Calu3 (cell line): ENCODE data around the gene ZBED5. TPM values are rescaled to one million over a fixed set of nuclear protein-coding genes. Genes with fewer than 3 reads are reported as not detected.
A peak's percentile ranks its signal among the peaks of the same experiment; 100 is the strongest.
"Not testable (repeated sequence)": the region's sequence is repeated elsewhere in the genome, so short reads cannot be mapped to it uniquely, and the experiment has no call there.

Experiments used
- BruUV-seq: library from RNA; stranded (reverse); fragments of 400-500 nt; replicated peaks from 2 replicates; lab custom pipeline; 2021; lab: Mats Ljungman, UMichigan
- CTCF ChIA-PET: fragments of 300-600 bp; sonication (Branson Sonifier 250); formaldehyde crosslinking; loops from one replicate; lab custom pipeline; 2022; ENCODE audit warnings: antibody characterized with exemption; lab: Charles Lee
- DNase-seq: peaks from one replicate; pipeline ENCODE4 v3.0.0; 2022
- H3K27ac Mint-ChIP-seq: one replicate; pipeline ENCODE4 v1.8.0; 2022; ENCODE audit warnings: mixed read lengths; ENCODE audit not compliant: unreplicated experiment
- H3K27me3 Mint-ChIP-seq: one replicate; pipeline ENCODE4 v1.8.0; 2022; ENCODE audit warnings: mixed read lengths; ENCODE audit not compliant: unreplicated experiment
- H3K36me3 Mint-ChIP-seq: one replicate; pipeline ENCODE4 v1.8.0; 2022; ENCODE audit warnings: mild to moderate bottlenecking, moderate library complexity, mixed read lengths; ENCODE audit not compliant: insufficient read depth, unreplicated experiment
- H3K4me1 Mint-ChIP-seq: one replicate; pipeline ENCODE4 v1.8.0; 2022; ENCODE audit warnings: mild to moderate bottlenecking, low read depth, mixed read lengths; ENCODE audit not compliant: unreplicated experiment
- H3K4me3 Mint-ChIP-seq: one replicate; pipeline ENCODE4 v1.8.0; 2022; ENCODE audit warnings: mild to moderate bottlenecking, low read depth, moderate library complexity, mixed read lengths; ENCODE audit not compliant: unreplicated experiment
- H3K9me3 Mint-ChIP-seq: one replicate; pipeline ENCODE4 v1.8.0; 2022; ENCODE audit warnings: low read depth, mixed read lengths; ENCODE audit not compliant: unreplicated experiment
- CTCF ChIP-seq: fragments of 200-600 bp; IDR thresholded peaks from one replicate; pipeline ENCODE4 v1.8.0; 2022; ENCODE audit warnings: antibody characterized with exemption; ENCODE audit not compliant: unreplicated experiment
- intact Hi-C: fragments of 100-400 bp; cut with micrococcal nuclease; formaldehyde crosslinking; loops from one replicate; pipeline ENCODE4 v1.10.0; 2022; ENCODE audit not compliant: unreplicated experiment
- total RNA-seq: library from RNA; stranded (reverse); gene quantifications from 2 replicates; pipeline ENCODE4 v1.2.3, GENCODE V29; 2022

ZBED5 gene
- total RNA-seq, 1 experiment from 2014 or later = 51.4 TPM

GRCh38 chr11:10887307-10887706 lies 29.5 kb upstream of the ZBED5 start:
- no peak for TF ChIP-seq CTCF
- BruUV-seq = no TSS peak
- no peaks in the 10 kb centered on the region for H3K27me3 Mint-ChIP-seq
- CTCF ChIA-PET = no interaction called here
- no peak for DNase-seq
- no peak overlapping the region for H3K4me3 Mint-ChIP-seq
- H3K4me1 Mint-ChIP-seq = peaks cover 58% of the 10 kb centered on the region
- H3K36me3 Mint-ChIP-seq = peaks cover 15% of the 10 kb centered on the region
- intact Hi-C loops = no loop called here
- H3K9me3 Mint-ChIP-seq = peaks cover 3% of the 10 kb centered on the region
- no peak overlapping the region for H3K27ac Mint-ChIP-seq

DNA sequence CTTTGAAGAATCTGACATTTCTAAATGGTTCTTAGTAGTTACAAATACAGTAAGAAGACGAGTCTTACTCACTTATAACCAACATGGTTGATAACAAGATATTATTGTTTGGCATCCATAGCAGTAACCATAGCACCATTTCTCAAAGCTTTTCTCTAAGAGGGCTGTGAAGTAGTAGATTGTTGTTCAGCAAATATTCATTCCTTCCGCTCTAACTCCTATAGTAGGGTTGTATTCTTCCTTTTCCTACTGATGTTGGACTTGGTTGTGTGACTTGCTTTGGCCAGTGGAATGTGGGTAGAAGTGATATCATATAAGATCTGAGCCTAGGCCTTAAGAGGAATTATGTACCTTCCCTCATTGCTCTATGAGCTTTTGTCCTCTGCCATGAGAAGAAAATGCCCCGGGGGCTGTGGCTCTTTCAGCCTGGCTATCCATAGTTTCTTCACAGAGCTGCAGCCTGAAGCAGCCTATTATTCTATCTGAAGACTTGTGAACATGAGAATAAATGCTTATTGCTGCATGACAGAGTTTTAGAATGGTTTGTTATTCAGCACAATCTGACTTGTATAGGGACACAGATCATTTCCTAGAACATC lies 28.9 kb upstream of the ZBED5 start:
- peaks cover 3% of the 10 kb centered on the region for H3K9me3 Mint-ChIP-seq
- no TSS peak for BruUV-seq
- intact Hi-C loops = no loop called here
- CTCF ChIA-PET = interaction anchor here (1.2 kb wide), 1 partner anchor 14 kb away, joined by 3 read pairs; no protein-coding TSS in a partner anchor
- H3K36me3 Mint-ChIP-seq = peaks cover 15% of the 10 kb centered on the region
- H3K27ac Mint-ChIP-seq = no peak overlapping the region
- H3K4me3 Mint-ChIP-seq = no peak overlapping the region
- no peak for DNase-seq
- no peak for TF ChIP-seq CTCF
- H3K27me3 Mint-ChIP-seq = no peaks in the 10 kb centered on the region
- peaks cover 57% of the 10 kb centered on the region for H3K4me1 Mint-ChIP-seq

DNA sequence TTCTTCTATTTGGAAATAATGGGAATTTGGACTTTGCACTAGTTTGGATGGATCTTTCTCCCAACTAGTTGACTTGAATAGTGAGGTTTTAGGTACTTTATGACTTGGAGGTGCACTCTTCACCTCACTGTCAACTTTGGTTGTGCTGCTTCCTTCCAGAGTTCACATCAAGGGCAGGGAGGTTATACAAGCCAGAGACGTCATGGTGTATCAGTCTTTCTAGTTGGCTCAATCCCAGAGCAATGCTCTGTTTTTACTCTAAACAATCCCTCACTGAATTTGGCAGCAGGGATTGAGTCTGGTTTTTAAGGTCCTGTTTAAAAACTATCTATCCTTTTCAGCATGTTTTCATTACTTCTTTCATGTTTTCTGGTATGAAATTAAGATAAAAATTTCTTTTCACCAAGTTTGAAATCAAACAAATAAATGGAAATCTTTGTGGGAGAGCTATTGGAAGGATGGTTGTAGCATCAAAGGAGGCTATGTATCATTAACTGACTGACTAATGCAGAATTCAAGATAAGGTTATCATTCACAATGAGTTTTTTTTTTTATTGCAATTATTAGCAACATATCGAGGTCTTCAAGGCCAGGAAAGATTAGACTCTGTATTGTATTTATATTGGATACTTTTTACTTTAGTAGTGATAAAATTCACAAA lies 28.0 kb upstream of the ZBED5 start:
- peak overlapping the region; percentile 53 for H3K27ac Mint-ChIP-seq
- H3K9me3 Mint-ChIP-seq = no peaks in the 10 kb centered on the region
- no peak for DNase-seq
- no peak overlapping the region for H3K4me3 Mint-ChIP-seq
- no peaks in the 10 kb centered on the region for H3K27me3 Mint-ChIP-seq
- peaks cover 15% of the 10 kb centered on the region for H3K36me3 Mint-ChIP-seq
- intact Hi-C loops = loop anchor here (2.0 kb wide), 1 partner anchor 13 kb away; no protein-coding TSS in a partner anchor
- peaks cover 48% of the 10 kb centered on the region for H3K4me1 Mint-ChIP-seq
- TF ChIP-seq CTCF = no peak
- no TSS peak for BruUV-seq
- CTCF ChIA-PET = interaction anchor here (1.2 kb wide), 1 partner anchor 15 kb away, joined by 3 read pairs; no protein-coding TSS in a partner anchor

GRCh38 chr11:10884292-10884691 lies 26.4 kb upstream of the ZBED5 start:
- CTCF ChIA-PET, H3K27me3 Mint-ChIP-seq, H3K9me3 Mint-ChIP-seq, BruUV-seq: not testable (repeated sequence)
- intact Hi-C loops = loop anchor here (2.0 kb wide), 1 partner anchor 15 kb away; no protein-coding TSS in a partner anchor
- Mint-ChIP-seq H3K4me3 (peak overlapping the region; percentile 2), H3K36me3 (peaks cover 15% of the 10 kb centered on the region), H3K4me1 (peaks cover 45% of the 10 kb centered on the region), H3K27ac (peak overlapping the region; percentile 63)
- peak; percentile 84 for DNase-seq
